Body of pancreas (tissue), 4 donors: ENCODE data around the gene FBXO27. TPM values are rescaled to one million over a fixed set of nuclear protein-coding genes. Genes with fewer than 3 reads are reported as not detected.

ENCODE experiments used
- ATAC-seq: fragments of 150-250 bp; one replicate; pipeline ENCODE4 v1.9.1; 2016
- DNase-seq, 4 donors: peaks; one replicate each; pipeline ENCODE4 v3.0.0-alpha.2; 2019
- H3K27ac ChIP-seq, 4 donors: fragments of 200-600 bp; sonication (generic); 1 replicate in 3 of 4; 2 replicates in 1 of 4; pipeline versions ENCODE4 v1.5.1 to v1.6.1; 2016 to 2019; ENCODE audit warnings: mild to moderate bottlenecking in 1 of 4, mixed read lengths in 1 of 4, moderate library complexity in 1 of 4
- H3K27me3 ChIP-seq, 2 donors: fragments of 200-600 bp; sonication (generic); one replicate each; pipeline ENCODE4 v1.6.0; 2016; ENCODE audit warnings: mild to moderate bottlenecking in 1 of 2
- H3K36me3 ChIP-seq, 2 donors: fragments of 200-600 bp; sonication (generic); replicated peaks in 1 of 2; 2 replicates each; pipeline ENCODE4 v1.5.1; 2016; ENCODE audit warnings: low read depth in 2 of 2; ENCODE audit not compliant: insufficient read depth in 1 of 2
- H3K4me1 ChIP-seq: fragments of 200-600 bp; sonication (generic); one replicate; pipeline ENCODE4 v1.6.0; 2016
- H3K4me3 ChIP-seq, 2 donors: fragments of 200-600 bp; sonication (generic); 1 replicate in 1 of 2; 2 replicates in 1 of 2; pipeline ENCODE4 v1.5.1; 2016 to 2019
- H3K9me3 ChIP-seq, 3 donors: fragments of 200-600 bp; sonication (generic); 1 replicate in 2 of 3; 2 replicates in 1 of 3; pipeline ENCODE4 v1.5.1; 2016
- CTCF ChIP-seq, 7 experiments: fragments of 450-650 bp in 4 of 7; fragments of 200-600 bp in 3 of 7; sonication (generic) in 3 of 7; IDR thresholded peaks; one replicate each; pipeline ENCODE4 v1.5.1; 2016 to 2019; ENCODE audit warnings: antibody characterized with exemption in 7 of 7
- POLR2A ChIP-seq, 3 donors: fragments of 450-650 bp; IDR thresholded peaks; one replicate each; pipeline ENCODE4 v1.6.1; 2016; ENCODE audit warnings: antibody characterized with exemption in 3 of 3, mild to moderate bottlenecking in 2 of 3
- WGBS, 2 donors: methylation state at CpG; one replicate each; pipeline ENCODE4 v1.1.5; 2017; 5-methylcytosine and 5-hydroxymethylcytosine counted together
- intact Hi-C: fragments of 100-400 bp; cut with DNase I; formaldehyde crosslinking; loops from one replicate; pipeline ENCODE4 v1.15.1; 2023
- total RNA-seq, 2 donors: library from RNA; depleted of rRNA; stranded (reverse); fragments of >200 nt; gene quantifications; one replicate each; pipeline ENCODE4 v1.1.0, GENCODE V29; 2016

The FBXO27 gene
- total RNA-seq, 2 donors from 2014 or later: 0.52 to 4.3 TPM

- no peaks in the 10 kb centered on the region for H3K36me3 ChIP-seq
- H3K4me3 ChIP-seq: no peak overlapping the region
- WGBS, 2 donors: 93 to 96% methylated on average over 5 to 6 of the region's 6 CpGs
- no peaks in the 10 kb centered on the region for H3K4me1 ChIP-seq
- DNase-seq: no peak
- ATAC-seq: no peak
- intact Hi-C loops: no loop called here
- no peaks in the 10 kb centered on the region for H3K27me3 ChIP-seq
- no peaks in the 10 kb centered on the region for H3K9me3 ChIP-seq
- TF ChIP-seq CTCF (IDR thresholded peaks at IDR 0.05) (no peak), POLR2A (IDR thresholded peaks at IDR 0.05) (no peak)
- H3K27ac ChIP-seq: no peak overlapping the region
Measured at GRCh38 chr19:39008137-39008536, 24.2 kb downstream of the FBXO27 start.

- DNase-seq: no peak
- no peaks in the 10 kb centered on the region for H3K27me3 ChIP-seq
- no peak overlapping the region for H3K27ac ChIP-seq
- no peaks in the 10 kb centered on the region for H3K9me3 ChIP-seq
- intact Hi-C loops: no loop called here
- no peak for ATAC-seq
- no peak for TF ChIP-seq POLR2A (IDR thresholded peaks at IDR 0.05)
- TF ChIP-seq CTCF (IDR thresholded peaks at IDR 0.05): no peak
- H3K36me3 ChIP-seq: no peaks in the 10 kb centered on the region
- no peak overlapping the region for H3K4me3 ChIP-seq
- no peaks in the 10 kb centered on the region for H3K4me1 ChIP-seq
- WGBS, 2 donors: 43 to 45% methylated on average over 3 of the region's 3 CpGs
Measured at GRCh38 chr19:39007096-39007495, 25.3 kb downstream of the FBXO27 start.

GRCh38 chr19:39004403-39004802 is 27.9 kb downstream of the FBXO27 start:
- TF ChIP-seq POLR2A (IDR thresholded peaks at IDR 0.05): no peak
- no peak for TF ChIP-seq CTCF (IDR thresholded peaks at IDR 0.05)
- intact Hi-C loops: no loop called here
- WGBS, 2 donors: 68 to 76% methylated on average over 9 of the region's 9 CpGs

GRCh38 chr19:39003796-39004195 is 28.6 kb downstream of the FBXO27 start:
- DNase-seq (no peak), ATAC-seq (no peak)
- Histone ChIP-seq H3K27ac (no peak overlapping the region), H3K36me3 (no peaks in the 10 kb centered on the region), H3K9me3 (no peaks in the 10 kb centered on the region), H3K4me3 (no peak overlapping the region), H3K4me1 (no peaks in the 10 kb centered on the region), H3K27me3 (no peaks in the 10 kb centered on the region)
- 78 to 80% methylated on average over 4 of the region's 4 CpGs for WGBS, 2 donors
- intact Hi-C loops: no loop called here
- TF ChIP-seq POLR2A (IDR thresholded peaks at IDR 0.05) (no peak), CTCF (IDR thresholded peaks at IDR 0.05) (no peak)

More at GRCh38 chr19:39004403-39004802, 27.9 kb downstream of the FBXO27 start:
- Histone ChIP-seq H3K36me3 (no peaks in the 10 kb centered on the region), H3K4me1 (no peaks in the 10 kb centered on the region), H3K27ac (no peak overlapping the region), H3K4me3 (no peak overlapping the region), H3K27me3 (no peaks in the 10 kb centered on the region), H3K9me3 (no peaks in the 10 kb centered on the region)
- ATAC-seq (no peak), DNase-seq (no peak)

- intact Hi-C loops: no loop called here
Measured at GRCh38 chr19:39003188-39003587, 29.2 kb downstream of the FBXO27 start.

More at GRCh38 chr19:39003188-39003587, 29.2 kb downstream of the FBXO27 start:
- whole genome bisulfite sequencing, 2 donors: 59 to 68% methylated on average over 3 to 4 of the region's 4 CpGs
- no peaks in the 10 kb centered on the region for H3K4me1 ChIP-seq
- H3K4me3 ChIP-seq: no peak overlapping the region
- H3K36me3 ChIP-seq: no peaks in the 10 kb centered on the region
- no peaks in the 10 kb centered on the region for H3K9me3 ChIP-seq
- H3K27ac ChIP-seq: no peak overlapping the region
- ATAC-seq (no peak), DNase-seq (no peak)
- no peaks in the 10 kb centered on the region for H3K27me3 ChIP-seq
- TF ChIP-seq CTCF (IDR thresholded peaks at IDR 0.05) (no peak), POLR2A (IDR thresholded peaks at IDR 0.05) (no peak)
